Panc1 (cell line): Measurements from ENCODE around the gene LACRT. TPM values are rescaled to one million over a fixed set of nuclear protein-coding genes. Genes with fewer than 3 reads are reported as not detected.

Experiments
- ATAC-seq: fragments of 200-7000 bp; cut with Tn5 transposase; 2 replicates; pipeline ENCODE4 v1.9.1; 2020; ENCODE audit warnings: mild to moderate bottlenecking, moderate library complexity
- Bru-seq: library from RNA; stranded (reverse); fragments of 400-500 nt; gene quantifications from one replicate; lab custom pipeline; 2021; lab: Mats Ljungman, UMichigan
- BruChase-seq, 2 experiments: library from RNA; stranded (reverse); fragments of 400-500 nt; gene quantifications; one replicate each; lab custom pipeline; 2021; lab: Mats Ljungman, UMichigan
- BruUV-seq: library from RNA; stranded (reverse); fragments of 400-500 nt; replicated peaks from 2 replicates; lab custom pipeline; 2021; lab: Mats Ljungman, UMichigan
- CTCF ChIA-PET: fragments of 300-600 bp; sonication (Branson Sonifier 250); formaldehyde crosslinking; loops from one replicate; lab custom pipeline; 2022; ENCODE audit warnings: antibody characterized with exemption; lab: Charles Lee
- POLR2A ChIA-PET: fragments of 300-600 bp; sonication (Branson Sonifier 250); formaldehyde crosslinking; loops from one replicate; lab custom pipeline; 2022; ENCODE audit warnings: antibody characterized with exemption; lab: Charles Lee
- DNase-seq: peaks from one replicate; pipeline ENCODE4 v3.0.0-alpha.2; 2010; ENCODE audit warnings: low read depth, low spot score
- H3K27ac ChIP-seq: 2 replicates; pipeline ENCODE4 v1.5.1; 2011; ENCODE audit warnings: mild to moderate bottlenecking, low read length, inconsistent platforms
- H3K27me3 ChIP-seq: fragments of 200-500 bp; sonication (Bioruptor generic); 2 replicates; pipeline ENCODE4 v1.6.0; 2014; ENCODE audit warnings: low read length, inconsistent platforms; ENCODE audit not compliant: control insufficient read depth, insufficient read depth
- H3K36me3 ChIP-seq: fragments of 200-500 bp; sonication (Bioruptor generic); 2 replicates; pipeline ENCODE4 v1.5.1; 2014; ENCODE audit warnings: inconsistent platforms, mild to moderate bottlenecking, low read length, moderate library complexity; ENCODE audit not compliant: control insufficient read depth, insufficient read depth
- H3K4me1 ChIP-seq: 2 replicates; pipeline ENCODE4 v1.5.1; 2011; ENCODE audit warnings: inconsistent platforms, mild to moderate bottlenecking, low read length, moderate library complexity; ENCODE audit not compliant: control insufficient read depth, insufficient read depth
- H3K4me3 ChIP-seq, 2 experiments: 2 replicates each; pipeline ENCODE4 v1.5.1; 2011 to 2012; ENCODE audit warnings: low read depth in 2 of 2, low read length in 2 of 2, mild to moderate bottlenecking in 2 of 2, inconsistent platforms in 1 of 2, moderate library complexity in 1 of 2
- H3K9me3 ChIP-seq: fragments of 200-500 bp; sonication (Bioruptor generic); 2 replicates; pipeline ENCODE4 v1.5.1; 2014; ENCODE audit warnings: low read depth, mild to moderate bottlenecking, inconsistent platforms, low read length, moderate library complexity; ENCODE audit not compliant: control insufficient read depth, insufficient read depth
- CTCF ChIP-seq: fragments of 450-650 bp; IDR thresholded peaks from 2 replicates; pipeline ENCODE4 v1.5.1; 2017; ENCODE audit warnings: mild to moderate bottlenecking
- POLR2AphosphoS5 ChIP-seq: IDR thresholded peaks from 2 replicates; pipeline ENCODE4 v1.6.1; 2012; ENCODE audit warnings: mild to moderate bottlenecking, low read depth, low read length, moderate library complexity
- SIN3A ChIP-seq: IDR thresholded peaks from 2 replicates; pipeline ENCODE4 v1.6.1; 2012; ENCODE audit warnings: low read depth, mild to moderate bottlenecking, low read length, moderate library complexity, borderline replicate concordance; ENCODE audit not compliant: insufficient read depth
- TCF7L2 ChIP-seq: IDR thresholded peaks from 2 replicates; pipeline ENCODE4 v1.6.1; 2011; ENCODE audit warnings: mild to moderate bottlenecking, low read depth, low read length, inconsistent platforms
- in situ Hi-C: cut with HindIII; loops from 2 replicates; pipeline ENCODE4 v1.10.0; 2016; ENCODE audit warnings: low sequenced_read_pairs, low pct_unique_long_range_greater_than_20kb
- intact Hi-C: fragments of 100-400 bp; cut with micrococcal nuclease; formaldehyde crosslinking; loops from one replicate; pipeline ENCODE4 v1.10.0; 2022; ENCODE audit not compliant: unreplicated experiment
- long read RNA-seq: library from polyadenylated mRNA; unstranded; transcript quantifications from one replicate; pipeline ENCODE4 v2.0.0, GENCODE V29; 2021; ENCODE audit not compliant: unreplicated experiment
- polyA plus RNA-seq: library from polyadenylated mRNA; unstranded; fragments of >200 nt; gene quantifications from one replicate; pipeline ENCODE4 v1.2.1, GENCODE V29; 2012; ENCODE audit warnings: missing spikeins; ENCODE audit not compliant: insufficient read length
- total RNA-seq: library from RNA; stranded (reverse); gene quantifications from one replicate; pipeline ENCODE4 v1.2.1, GENCODE V29; 2021; ENCODE audit not compliant: unreplicated experiment
- TF ChIP-seq, protein P1 (sequence below), 2 experiments: IDR thresholded peaks; 2 replicates each; pipeline ENCODE4 v1.6.1; 2011 to 2012; ENCODE audit warnings: low read depth in 2 of 2, control low read depth in 1 of 2, low read length in 1 of 2, mild to moderate bottlenecking in 1 of 2, moderate library complexity in 1 of 2; ENCODE audit not compliant: insufficient read depth in 1 of 2

LACRT gene
- total RNA-seq (not detected), Bru-seq, nascent RNA (not detected), BruChase-seq, experiment 1, labeled RNA remaining after a 2-hour chase (not detected), BruChase-seq, experiment 2, labeled RNA remaining after a 6-hour chase (not detected)
- polyA plus RNA-seq, result not detected
- long read RNA-seq, result 0 reads

- Histone ChIP-seq H3K27ac (no peak within 1 kb of the TSS), H3K9me3 (no peaks in the 10 kb centered on the region), H3K36me3 (no peaks in the 10 kb centered on the region), H3K27me3 (no peaks in the 10 kb centered on the region), H3K4me1 (no peaks in the 10 kb centered on the region), H3K4me3 (no peak within 1 kb of the TSS)
- ChIA-PET POLR2A (no interaction called here), CTCF (no interaction called here)
- no peak for DNase-seq
- ATAC-seq, result no peak
- TF ChIP-seq CTCF (no peak), SIN3A (no peak), TCF7L2 (no peak), POLR2AphosphoS5 (no peak)
- TF ChIP-seq, protein P1, sequence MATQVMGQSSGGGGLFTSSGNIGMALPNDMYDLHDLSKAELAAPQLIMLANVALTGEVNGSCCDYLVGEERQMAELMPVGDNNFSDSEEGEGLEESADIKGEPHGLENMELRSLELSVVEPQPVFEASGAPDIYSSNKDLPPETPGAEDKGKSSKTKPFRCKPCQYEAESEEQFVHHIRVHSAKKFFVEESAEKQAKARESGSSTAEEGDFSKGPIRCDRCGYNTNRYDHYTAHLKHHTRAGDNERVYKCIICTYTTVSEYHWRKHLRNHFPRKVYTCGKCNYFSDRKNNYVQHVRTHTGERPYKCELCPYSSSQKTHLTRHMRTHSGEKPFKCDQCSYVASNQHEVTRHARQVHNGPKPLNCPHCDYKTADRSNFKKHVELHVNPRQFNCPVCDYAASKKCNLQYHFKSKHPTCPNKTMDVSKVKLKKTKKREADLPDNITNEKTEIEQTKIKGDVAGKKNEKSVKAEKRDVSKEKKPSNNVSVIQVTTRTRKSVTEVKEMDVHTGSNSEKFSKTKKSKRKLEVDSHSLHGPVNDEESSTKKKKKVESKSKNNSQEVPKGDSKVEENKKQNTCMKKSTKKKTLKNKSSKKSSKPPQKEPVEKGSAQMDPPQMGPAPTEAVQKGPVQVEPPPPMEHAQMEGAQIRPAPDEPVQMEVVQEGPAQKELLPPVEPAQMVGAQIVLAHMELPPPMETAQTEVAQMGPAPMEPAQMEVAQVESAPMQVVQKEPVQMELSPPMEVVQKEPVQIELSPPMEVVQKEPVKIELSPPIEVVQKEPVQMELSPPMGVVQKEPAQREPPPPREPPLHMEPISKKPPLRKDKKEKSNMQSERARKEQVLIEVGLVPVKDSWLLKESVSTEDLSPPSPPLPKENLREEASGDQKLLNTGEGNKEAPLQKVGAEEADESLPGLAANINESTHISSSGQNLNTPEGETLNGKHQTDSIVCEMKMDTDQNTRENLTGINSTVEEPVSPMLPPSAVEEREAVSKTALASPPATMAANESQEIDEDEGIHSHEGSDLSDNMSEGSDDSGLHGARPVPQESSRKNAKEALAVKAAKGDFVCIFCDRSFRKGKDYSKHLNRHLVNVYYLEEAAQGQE (IDR thresholded peaks at IDR 0.05; ENCODE audit: insufficient read depth in 1 of 2, low read depth in 2 of 2, low read length in 1 of 2), result no peak
- intact Hi-C loops, result no loop called here
- in situ Hi-C loops, result no loop called here
- no TSS peak for BruUV-seq
Measured at GRCh38 chr12:54634795-54635194, at the start of gene LACRT. LACRT (minus strand) TSS chr12:54634895; CDS start chr12:54634841, 54 bp downstream.

GRCh38 chr12:54683398-54683797 lies 48.7 kb upstream of the LACRT start:
- no TSS peak for BruUV-seq
- H3K9me3 ChIP-seq, result no peaks in the 10 kb centered on the region
- CTCF ChIA-PET, result no interaction called here
- POLR2A ChIA-PET, result no interaction called here
- peaks cover 23% of the 10 kb centered on the region; the same call in 1 of the 2 replicates for H3K27me3 ChIP-seq
- intact Hi-C loops, result no loop called here
- H3K36me3 ChIP-seq, result no peaks in the 10 kb centered on the region
- no peak for DNase-seq
- in situ Hi-C loops, result no loop called here
- TF ChIP-seq, protein P1 (IDR thresholded peaks at IDR 0.05; ENCODE audit: insufficient read depth in 1 of 2, low read depth in 2 of 2, low read length in 1 of 2), result no peak
- no peak for TF ChIP-seq SIN3A
- no peak for TF ChIP-seq TCF7L2
- no peak for TF ChIP-seq POLR2AphosphoS5
- TF ChIP-seq CTCF, result no peak
- no peaks in the 10 kb centered on the region for H3K4me1 ChIP-seq
- no peak for ATAC-seq
- H3K4me3 ChIP-seq, result no peak overlapping the region
- no peak overlapping the region for H3K27ac ChIP-seq
